ENCODE data around the gene IL17D.

IL17D gene

DNA sequence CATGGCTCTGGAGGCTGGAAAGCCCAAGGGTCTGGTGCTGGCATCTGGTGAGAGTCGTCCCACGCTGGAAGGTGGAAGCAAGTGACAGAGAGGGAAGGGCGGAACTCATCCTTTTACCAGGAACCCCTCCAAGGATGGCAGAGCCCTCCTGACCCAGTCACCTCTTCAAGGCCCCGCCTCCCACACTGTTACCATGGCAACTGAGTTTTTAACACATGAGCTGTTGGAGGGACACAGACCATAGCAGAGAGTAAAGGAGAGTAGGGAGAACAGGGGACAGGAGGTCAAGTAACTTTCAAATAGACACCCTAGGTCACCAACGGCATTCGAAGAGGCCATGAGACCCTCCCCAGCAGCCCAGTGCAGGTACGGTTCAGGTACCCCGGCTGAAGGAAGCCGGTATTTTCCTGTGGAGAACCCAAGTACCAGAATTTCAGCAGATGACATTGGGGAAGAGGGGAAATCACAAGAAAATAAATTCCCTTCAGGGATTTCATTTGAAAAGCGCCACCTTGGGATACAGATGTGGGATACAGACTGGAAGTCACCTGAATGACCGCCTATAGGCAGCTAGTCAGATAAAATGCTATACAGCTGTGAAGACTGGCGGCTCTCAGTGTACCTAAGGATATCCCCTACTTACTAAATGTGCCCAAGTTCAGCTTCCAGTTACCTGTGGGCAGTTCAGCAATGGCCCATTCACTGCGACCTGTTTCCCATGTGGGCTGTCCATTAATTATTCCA, 8.0 kb downstream of the IL17D start:
- no peak for DNase-seq (ENCODE audit: low read depth)
- TF ChIP-seq, protein P1, sequence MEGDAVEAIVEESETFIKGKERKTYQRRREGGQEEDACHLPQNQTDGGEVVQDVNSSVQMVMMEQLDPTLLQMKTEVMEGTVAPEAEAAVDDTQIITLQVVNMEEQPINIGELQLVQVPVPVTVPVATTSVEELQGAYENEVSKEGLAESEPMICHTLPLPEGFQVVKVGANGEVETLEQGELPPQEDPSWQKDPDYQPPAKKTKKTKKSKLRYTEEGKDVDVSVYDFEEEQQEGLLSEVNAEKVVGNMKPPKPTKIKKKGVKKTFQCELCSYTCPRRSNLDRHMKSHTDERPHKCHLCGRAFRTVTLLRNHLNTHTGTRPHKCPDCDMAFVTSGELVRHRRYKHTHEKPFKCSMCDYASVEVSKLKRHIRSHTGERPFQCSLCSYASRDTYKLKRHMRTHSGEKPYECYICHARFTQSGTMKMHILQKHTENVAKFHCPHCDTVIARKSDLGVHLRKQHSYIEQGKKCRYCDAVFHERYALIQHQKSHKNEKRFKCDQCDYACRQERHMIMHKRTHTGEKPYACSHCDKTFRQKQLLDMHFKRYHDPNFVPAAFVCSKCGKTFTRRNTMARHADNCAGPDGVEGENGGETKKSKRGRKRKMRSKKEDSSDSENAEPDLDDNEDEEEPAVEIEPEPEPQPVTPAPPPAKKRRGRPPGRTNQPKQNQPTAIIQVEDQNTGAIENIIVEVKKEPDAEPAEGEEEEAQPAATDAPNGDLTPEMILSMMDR (conservative IDR thresholded peaks at IDR 0.05; ENCODE audit: low read depth, low read length): no peak

DNA sequence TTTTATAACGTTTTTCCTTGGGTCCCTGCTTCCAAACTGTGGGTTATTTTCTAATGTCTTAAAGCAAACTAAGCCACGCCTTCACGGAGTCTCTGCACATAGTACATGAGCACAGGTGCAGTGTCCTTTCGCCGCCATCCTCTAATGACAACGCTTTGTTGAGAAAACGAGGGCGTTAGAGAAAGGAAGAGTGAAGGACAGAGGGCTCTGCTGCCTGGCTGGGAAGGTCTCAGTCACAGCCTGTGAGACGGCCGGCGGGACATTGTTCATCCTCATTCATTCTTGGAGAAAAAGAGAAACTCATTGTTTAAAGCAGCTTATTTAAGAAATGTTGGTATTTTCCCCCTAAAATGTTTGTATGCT, 9.5 kb downstream of the IL17D start:
- peak overlapping the region; percentile 24 for H3K4me3 ChIP-seq (ENCODE audit: low read length)
- TF ChIP-seq, protein P1 (conservative IDR thresholded peaks at IDR 0.05; ENCODE audit: low read depth, low read length): no peak
- DNase-seq (ENCODE audit: low read depth): no peak

More for the DNA sequence above, 8.0 kb downstream of the IL17D start:
- no peak overlapping the region for H3K4me3 ChIP-seq (ENCODE audit: low read length)

DNA sequence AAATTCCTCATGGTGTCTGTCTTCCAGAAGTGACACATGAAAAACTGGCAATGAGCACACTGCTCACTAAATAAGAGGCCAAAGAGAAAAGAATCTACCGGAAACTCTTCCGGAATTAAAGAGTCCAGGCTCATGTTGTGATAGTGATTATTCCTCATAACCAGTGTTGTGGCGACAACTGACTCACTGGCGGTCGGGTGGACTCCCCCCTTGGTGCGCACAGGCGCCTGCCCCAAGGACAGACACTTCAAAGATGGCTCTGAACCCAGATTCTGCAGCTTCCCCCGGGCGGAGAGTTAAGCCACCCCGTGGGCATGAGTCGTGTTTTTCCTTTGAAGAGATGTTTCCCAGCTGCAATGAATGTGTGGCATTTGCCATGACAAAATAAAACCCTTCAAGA, 10.3 kb downstream of the IL17D start:
- no peak for DNase-seq (ENCODE audit: low read depth)
- no peak overlapping the region for H3K4me3 ChIP-seq (ENCODE audit: low read length)

DNA sequence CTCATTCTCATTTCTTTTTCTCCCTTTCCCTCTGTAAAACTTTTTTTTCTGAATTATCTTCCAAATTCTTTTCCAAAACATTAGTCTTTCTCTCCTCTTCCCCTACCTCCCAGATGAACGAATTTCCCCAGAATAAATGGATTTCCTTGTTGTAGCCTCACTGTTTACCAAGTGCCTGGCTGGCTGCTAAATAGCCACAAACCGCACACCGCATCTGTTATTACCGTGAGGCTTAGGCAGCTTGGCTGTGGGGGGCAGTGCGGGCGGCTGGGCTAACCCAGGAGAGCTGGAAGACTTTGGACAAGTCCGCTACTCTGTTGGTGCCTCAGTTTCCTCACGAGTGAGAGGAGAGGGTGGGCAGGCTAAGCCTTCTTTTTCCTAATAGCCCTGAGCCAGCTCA, 10.7 kb downstream of the IL17D start:
- DNase-seq (ENCODE audit: low read depth): no peak
- H3K4me3 ChIP-seq (ENCODE audit: low read length): no peak overlapping the region
- TF ChIP-seq, protein P1 (conservative IDR thresholded peaks at IDR 0.05; ENCODE audit: low read depth, low read length): no peak

More for the DNA sequence above, 10.3 kb downstream of the IL17D start:
- TF ChIP-seq, protein P1 (conservative IDR thresholded peaks at IDR 0.05; ENCODE audit: low read depth, low read length): no peak

DNA sequence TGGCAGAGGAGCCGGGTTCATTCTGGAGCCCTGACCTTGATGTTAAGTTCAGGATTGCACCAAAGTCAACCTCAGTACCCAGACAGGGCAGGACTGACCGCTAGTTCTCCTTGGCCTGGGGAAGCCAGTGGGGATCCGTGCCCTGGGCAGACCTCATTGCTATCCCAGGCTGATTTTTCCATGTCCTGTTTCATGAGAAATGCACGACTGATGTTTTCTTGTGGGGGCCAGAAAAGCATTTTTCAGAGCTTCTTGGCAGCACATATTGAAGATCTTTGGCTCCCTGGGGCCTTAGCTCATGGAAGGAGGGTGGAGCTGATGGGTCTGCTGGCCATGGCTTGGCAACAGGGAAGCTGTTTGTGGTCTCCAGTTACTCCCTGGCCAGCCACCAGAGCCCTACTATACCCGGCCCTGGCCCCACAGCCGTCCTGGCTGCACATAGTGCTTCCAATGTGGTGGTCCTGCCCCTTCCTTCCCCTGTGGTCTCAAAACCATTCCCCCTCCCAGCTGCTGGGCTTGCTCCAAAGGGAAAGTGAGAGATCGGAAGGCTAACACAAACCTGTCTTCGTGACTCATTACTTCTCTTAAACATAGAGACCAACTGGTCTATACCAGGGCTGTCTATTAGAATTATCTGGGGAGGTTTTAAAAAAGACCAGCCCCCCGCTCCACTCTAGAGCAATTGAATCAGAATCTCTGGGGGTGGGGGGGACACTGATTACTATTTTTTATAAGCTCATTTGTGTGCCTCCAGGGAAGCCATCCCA, 11.2 kb downstream of the IL17D start:
- no peak overlapping the region for H3K4me3 ChIP-seq (ENCODE audit: low read length)
- DNase-seq (ENCODE audit: low read depth): no peak
- TF ChIP-seq, protein P1 (conservative IDR thresholded peaks at IDR 0.05; ENCODE audit: low read depth, low read length): no peak

DNA sequence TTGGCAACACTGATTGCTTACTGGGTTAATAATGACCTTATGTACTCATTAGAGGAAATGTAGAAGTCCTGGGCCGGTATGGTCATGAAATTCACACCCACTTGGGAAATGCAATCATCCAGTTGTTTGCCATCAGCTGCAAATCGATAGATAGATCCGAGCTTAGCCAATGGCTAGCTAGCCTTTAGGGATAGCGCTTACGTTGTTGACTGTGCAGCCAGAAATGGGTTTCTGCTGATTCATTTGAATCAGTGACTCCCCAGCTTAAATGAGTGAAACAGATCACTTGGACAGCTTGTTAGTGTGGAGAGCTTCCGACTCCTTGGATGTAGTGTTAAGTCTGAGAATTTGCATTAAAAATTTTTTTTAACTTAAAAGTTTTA, 11.8 kb downstream of the IL17D start:
- no peak for DNase-seq (ENCODE audit: low read depth)
- H3K4me3 ChIP-seq (ENCODE audit: low read length): no peak overlapping the region
- TF ChIP-seq, protein P1 (conservative IDR thresholded peaks at IDR 0.05; ENCODE audit: low read depth, low read length): no peak

DNA sequence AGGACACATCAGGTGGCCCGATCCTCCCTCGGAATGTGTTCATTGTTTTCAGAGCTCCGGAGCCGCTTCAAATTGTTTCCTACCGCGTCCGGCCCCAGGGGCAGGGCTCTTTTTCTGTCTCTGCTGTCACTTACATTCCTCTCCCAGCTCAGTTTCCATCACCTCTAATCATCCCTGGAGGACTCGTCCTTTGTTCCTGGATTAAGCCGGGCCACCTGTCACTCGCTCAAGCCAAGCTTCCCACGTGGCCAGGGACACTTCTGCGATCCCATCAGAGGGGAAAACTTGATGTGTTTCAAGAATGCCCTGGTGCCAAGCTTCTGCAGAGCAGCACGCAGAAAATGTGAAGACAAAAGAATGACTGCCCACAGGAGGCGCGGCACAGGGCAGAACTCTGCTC, 13.5 kb downstream of the IL17D start:
- no peak for DNase-seq (ENCODE audit: low read depth)
- no peak overlapping the region for H3K4me3 ChIP-seq (ENCODE audit: low read length)
- TF ChIP-seq, protein P1 (conservative IDR thresholded peaks at IDR 0.05; ENCODE audit: low read depth, low read length): no peak
